IMR-90 (cell line): ENCODE results near the gene LZTS3. TPM values are rescaled to one million over a fixed set of nuclear protein-coding genes. Genes with fewer than 3 reads are reported as not detected.

Experiments
- ATAC-seq: fragments of 200-7000 bp; cut with Tn5 transposase; 2 replicates; pipeline ENCODE4 v1.9.1; 2020; ENCODE audit warnings: low read depth, mild to moderate bottlenecking, moderate library complexity
- BruUV-seq: library from RNA; stranded (reverse); fragments of 400-500 nt; replicated peaks from 2 replicates; lab custom pipeline; 2021; lab: Mats Ljungman, UMichigan
- CTCF ChIA-PET: fragments of 300-600 bp; formaldehyde crosslinking; extraction: SDS; loops from one replicate; lab custom pipeline; 2021; ENCODE audit warnings: antibody characterized with exemption; lab: Yijun Ruan, JAX
- POLR2A ChIA-PET: fragments of 300-600 bp; sonication (Branson Sonifier 250); formaldehyde crosslinking; loops from one replicate; lab custom pipeline; 2022; ENCODE audit warnings: antibody characterized with exemption; ENCODE audit not compliant: unreplicated experiment; lab: Charles Lee
- DNase-seq: peaks from one replicate; pipeline ENCODE4 v3.0.0; 2013
- H2AFZ ChIP-seq: replicated peaks from 2 replicates; pipeline ENCODE3; 2013; ENCODE audit warnings: low read length, mild to moderate bottlenecking; ENCODE audit not compliant: poor library complexity
- H2AK5ac ChIP-seq: 2 replicates; pipeline ENCODE4 v1.6.1; 2013; ENCODE audit warnings: low read depth, low read length, inconsistent platforms
- H2AK9ac ChIP-seq: replicated peaks from 2 replicates; pipeline ENCODE3; 2013; ENCODE audit warnings: mild to moderate bottlenecking, low read depth, low read length, moderate library complexity; ENCODE audit not compliant: poor library complexity
- H2BK120ac ChIP-seq: 2 replicates; pipeline ENCODE4 v1.6.1; 2013; ENCODE audit warnings: low read depth, low read length, inconsistent platforms
- H2BK15ac ChIP-seq: 3 replicates; pipeline ENCODE4 v1.6.1; 2013; ENCODE audit warnings: low read depth, low read length, inconsistent platforms
- H2BK20ac ChIP-seq: 2 replicates; pipeline ENCODE4 v1.6.1; 2013; ENCODE audit warnings: low read depth, mild to moderate bottlenecking, inconsistent platforms, low read length, moderate library complexity
- H2BK5ac ChIP-seq: 2 replicates; pipeline ENCODE4 v1.6.1; 2013; ENCODE audit warnings: mild to moderate bottlenecking, low read depth, low read length, inconsistent platforms; ENCODE audit not compliant: poor library complexity, severe bottlenecking
- H3K14ac ChIP-seq: replicated peaks from 2 replicates; pipeline ENCODE4 v1.6.1; 2013; ENCODE audit warnings: low read depth, low read length, inconsistent platforms
- H3K18ac ChIP-seq: 2 replicates; pipeline ENCODE4 v1.6.1; 2013; ENCODE audit warnings: low read depth, low read length, control low read depth
- H3K23ac ChIP-seq: 2 replicates; pipeline ENCODE4 v1.6.1; 2013; ENCODE audit warnings: low read depth, low read length, inconsistent platforms
- H3K27ac ChIP-seq: 2 replicates; pipeline ENCODE4 v1.5.1; 2013; ENCODE audit warnings: mild to moderate bottlenecking, control low read depth, low read length; ENCODE audit not compliant: insufficient read depth
- H3K27me3 ChIP-seq: 2 replicates; pipeline ENCODE4 v1.6.1; 2013; ENCODE audit warnings: low read length; ENCODE audit not compliant: control insufficient read depth, insufficient read depth
- H3K36me3 ChIP-seq: 2 replicates; pipeline ENCODE4 v1.6.1; 2013; ENCODE audit warnings: low read length, mixed read lengths; ENCODE audit not compliant: control insufficient read depth, insufficient read depth
- H3K4ac ChIP-seq: 2 replicates; pipeline ENCODE4 v1.6.1; 2013; ENCODE audit warnings: low read depth, low read length, inconsistent platforms
- H3K4me1 ChIP-seq: 2 replicates; pipeline ENCODE4 v1.6.1; 2013; ENCODE audit warnings: low read length, mixed read lengths; ENCODE audit not compliant: control insufficient read depth, insufficient read depth
- H3K4me2 ChIP-seq: 2 replicates; pipeline ENCODE4 v1.6.1; 2013; ENCODE audit warnings: low read depth, mild to moderate bottlenecking, control low read depth, low read length, moderate library complexity
- H3K4me3 ChIP-seq: 2 replicates; pipeline ENCODE4 v1.5.1; 2013; ENCODE audit warnings: low read depth, mild to moderate bottlenecking, control low read depth, low read length, moderate library complexity; ENCODE audit not compliant: insufficient read depth
- H3K56ac ChIP-seq: 2 replicates; pipeline ENCODE4 v1.6.1; 2013; ENCODE audit warnings: low read length, inconsistent platforms; ENCODE audit not compliant: insufficient read depth; ENCODE audit errors: extremely low read depth
- H3K79me1 ChIP-seq, 2 experiments: 2 replicates each; pipeline ENCODE4 v1.6.1; 2013; ENCODE audit warnings: low read length in 2 of 2, inconsistent platforms in 1 of 2, low read depth in 1 of 2
- H3K9ac ChIP-seq: 2 replicates; pipeline ENCODE4 v1.6.1; 2013; ENCODE audit warnings: low read depth, low read length, control low read depth
- H3K9me1 ChIP-seq: 2 replicates; pipeline ENCODE4 v1.6.1; 2013; ENCODE audit warnings: low read length, inconsistent platforms; ENCODE audit not compliant: insufficient read depth
- H3K9me3 ChIP-seq: 2 replicates; pipeline ENCODE4 v1.6.1; 2013; ENCODE audit warnings: low read length; ENCODE audit not compliant: control insufficient read depth, insufficient read depth
- H4K20me1 ChIP-seq: 2 replicates; pipeline ENCODE4 v1.6.1; 2013; ENCODE audit warnings: low read length, inconsistent platforms; ENCODE audit not compliant: insufficient read depth
- H4K5ac ChIP-seq: 2 replicates; pipeline ENCODE4 v1.6.1; 2013; ENCODE audit warnings: mild to moderate bottlenecking, low read depth, low read length, control low read depth
- H4K8ac ChIP-seq, 2 experiments: 2 replicates each; pipeline ENCODE4 v1.6.1; 2013; ENCODE audit warnings: low read depth in 2 of 2, low read length in 2 of 2, control low read depth in 1 of 2, inconsistent platforms in 1 of 2
- H4K91ac ChIP-seq: 2 replicates; pipeline ENCODE4 v1.6.1; 2013; ENCODE audit warnings: low read depth, low read length, inconsistent platforms; ENCODE audit not compliant: insufficient read depth
- CEBPB ChIP-seq: IDR thresholded peaks from 2 replicates; pipeline ENCODE4 v1.6.1; 2012; ENCODE audit warnings: low read depth, low read length, improper control_type of control experiment
- CHD1 ChIP-seq: IDR thresholded peaks from 2 replicates; pipeline ENCODE4 v1.6.1; 2012; ENCODE audit warnings: low read depth, low read length, improper control_type of control experiment
- FOS ChIP-seq: fragments of 150-350 bp; IDR thresholded peaks from 2 replicates; pipeline ENCODE4 v1.6.1; 2016; ENCODE audit warnings: low read depth, low read length
- MXI1 ChIP-seq: IDR thresholded peaks from 2 replicates; pipeline ENCODE4 v1.6.1; 2012; ENCODE audit warnings: low read depth, mild to moderate bottlenecking, low read length, moderate library complexity, borderline replicate concordance
- NFE2L2 ChIP-seq: fragments of 150-350 bp; IDR thresholded peaks from 2 replicates; pipeline ENCODE4 v1.6.1; 2016; ENCODE audit warnings: low read depth, mild to moderate bottlenecking, low read length
- POLR2A ChIP-seq: IDR thresholded peaks from 2 replicates; pipeline ENCODE4 v1.6.1; 2012; ENCODE audit warnings: mild to moderate bottlenecking, low read depth, low read length
- SMC3 ChIP-seq: fragments of 150-350 bp; IDR thresholded peaks from 2 replicates; pipeline ENCODE4 v1.6.1; 2016; ENCODE audit warnings: low read depth, mild to moderate bottlenecking, antibody characterized with exemption, low read length, moderate library complexity
- WGBS, 2 experiments: methylation state at CpG; one replicate each; pipeline versions ENCODE4 v1.1.5 to v1.1.7; 2013; ENCODE audit warnings: missing lambda C conversion rate in 2 of 2; ENCODE audit not compliant: insufficient read length in 1 of 2; ENCODE audit errors: extremely low coverage in 2 of 2; 5-methylcytosine and 5-hydroxymethylcytosine counted together
- dilution Hi-C: fragments of 300-500 bp; cut with HindIII; formaldehyde crosslinking; loops from one replicate; pipeline ENCODE4 v1.14.3; 2018; ENCODE audit warnings: low sequenced_read_pairs; ENCODE audit not compliant: unreplicated experiment
- in situ Hi-C: fragments of 300-500 bp; cut with MboI; formaldehyde crosslinking; loops from 3 replicates; pipeline ENCODE4 v1.14.3; 2019; ENCODE audit warnings: low sequenced_read_pairs, inconsistent platforms, mixed read lengths
- intact Hi-C: fragments of 100-400 bp; cut with micrococcal nuclease; formaldehyde crosslinking; loops from 2 replicates; pipeline ENCODE4 v1.10.0; 2022
- polyA plus RNA-seq, 3 experiments: library from polyadenylated mRNA; depleted of rRNA; stranded (reverse); fragments of >200 nt; gene quantifications; 2 replicates each; pipeline ENCODE4 v1.2.3, GENCODE V29; 2012; ENCODE audit warnings: low replicate concordance in 1 of 3
- total RNA-seq: library from RNA; depleted of rRNA; stranded (reverse); fragments of >200 nt; gene quantifications from 2 replicates; pipeline ENCODE4 v1.2.3, GENCODE V29; 2012
- TF ChIP-seq, protein P1 (sequence below): fragments of 150-350 bp; IDR thresholded peaks from 2 replicates; pipeline ENCODE4 v1.6.1; 2017; ENCODE audit warnings: mild to moderate bottlenecking, antibody characterized with exemption, low read length, low read depth
- TF ChIP-seq, protein P2 (sequence below): conservative IDR thresholded peaks from 2 replicates; pipeline ENCODE4 v1.5.1; 2012; ENCODE audit warnings: mild to moderate bottlenecking, low read depth, low read length, improper control_type of control experiment
- TF ChIP-seq, protein P3 (sequence below): fragments of 150-350 bp; IDR thresholded peaks from 2 replicates; pipeline ENCODE4 v1.6.1; 2016; ENCODE audit warnings: low read depth, mild to moderate bottlenecking, low read length, moderate library complexity, borderline replicate concordance

The LZTS3 gene
- total and polyA plus RNA-seq, 2 of the 4 experiments (the other 2 are of a cell fraction) = 1.4 to 3.2 TPM

DNA sequence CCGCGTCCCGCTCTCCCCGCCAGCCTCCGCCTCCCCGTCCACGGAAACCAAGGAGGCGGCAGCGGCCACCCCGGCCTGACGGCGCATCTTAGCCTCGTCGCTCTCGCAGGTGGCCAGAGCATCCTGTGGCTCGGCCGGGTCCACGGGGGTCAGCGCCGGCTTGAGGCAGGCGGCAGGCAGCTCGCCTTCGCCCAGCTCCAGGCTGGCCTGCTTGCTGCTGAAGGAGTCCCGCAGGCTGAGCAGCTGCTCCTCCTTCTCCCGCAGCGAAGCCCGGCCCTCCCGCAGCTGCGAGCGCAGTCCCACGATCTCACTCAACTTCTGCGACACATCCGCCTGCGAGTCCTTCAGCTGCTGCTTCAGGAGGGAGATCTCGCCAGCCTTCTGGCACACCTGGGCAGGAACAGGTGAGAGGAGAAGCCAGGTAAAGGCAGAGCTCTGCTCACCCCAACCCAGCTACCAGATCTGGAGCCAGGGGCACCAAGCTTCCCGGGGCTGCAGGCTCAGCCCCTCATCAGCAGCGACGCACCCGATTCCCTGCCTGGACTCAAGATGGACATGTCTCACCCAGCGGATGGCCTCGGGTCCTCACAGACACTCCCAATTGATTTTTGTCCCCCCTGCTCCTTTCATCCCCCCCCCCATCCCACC, 8.5 kb downstream of the LZTS3 start:
- Histone ChIP-seq H3K4me1 (peaks cover 5% of the 10 kb centered on the region; the same call in 1 of the 2 replicates), H3K4ac (no peak overlapping the region), H3K18ac (no peak overlapping the region), H2BK20ac (no peak overlapping the region), H3K9me1 (no peaks in the 10 kb centered on the region), H3K79me1 (no peaks in the 10 kb centered on the region), H4K5ac (no peak overlapping the region), H3K27ac (no peak overlapping the region), H3K9me3 (no peaks in the 10 kb centered on the region), H4K20me1 (no peaks in the 10 kb centered on the region), H3K4me3 (no peak overlapping the region), H2BK5ac (no peak overlapping the region), H3K9ac (no peak overlapping the region), H3K23ac (no peak overlapping the region), H3K14ac (no peak overlapping the region), H2BK15ac (no peak overlapping the region), H2AK9ac (peak overlapping the region; percentile 15), H4K8ac (peak overlapping the region in 1 of 2 experiments; percentile 42; a peak in 1 of 4 replicates), H3K56ac (no peak overlapping the region), H2AK5ac (no peak overlapping the region), H2BK120ac (no peak overlapping the region), H3K4me2 (no peak overlapping the region), H3K36me3 (no peaks in the 10 kb centered on the region), H4K91ac (no peak overlapping the region), H3K27me3 (peaks cover 15% of the 10 kb centered on the region), H2AFZ (peak overlapping the region; percentile 83)
- intact Hi-C loops = no loop called here
- dilution Hi-C loops = no loop called here
- no peak for TF ChIP-seq FOS
- no peak for TF ChIP-seq POLR2A
- TF ChIP-seq, protein P1, sequence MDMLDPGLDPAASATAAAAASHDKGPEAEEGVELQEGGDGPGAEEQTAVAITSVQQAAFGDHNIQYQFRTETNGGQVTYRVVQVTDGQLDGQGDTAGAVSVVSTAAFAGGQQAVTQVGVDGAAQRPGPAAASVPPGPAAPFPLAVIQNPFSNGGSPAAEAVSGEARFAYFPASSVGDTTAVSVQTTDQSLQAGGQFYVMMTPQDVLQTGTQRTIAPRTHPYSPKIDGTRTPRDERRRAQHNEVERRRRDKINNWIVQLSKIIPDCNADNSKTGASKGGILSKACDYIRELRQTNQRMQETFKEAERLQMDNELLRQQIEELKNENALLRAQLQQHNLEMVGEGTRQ = no peak
- TF ChIP-seq MXI1 = no peak
- TF ChIP-seq, protein P2, sequence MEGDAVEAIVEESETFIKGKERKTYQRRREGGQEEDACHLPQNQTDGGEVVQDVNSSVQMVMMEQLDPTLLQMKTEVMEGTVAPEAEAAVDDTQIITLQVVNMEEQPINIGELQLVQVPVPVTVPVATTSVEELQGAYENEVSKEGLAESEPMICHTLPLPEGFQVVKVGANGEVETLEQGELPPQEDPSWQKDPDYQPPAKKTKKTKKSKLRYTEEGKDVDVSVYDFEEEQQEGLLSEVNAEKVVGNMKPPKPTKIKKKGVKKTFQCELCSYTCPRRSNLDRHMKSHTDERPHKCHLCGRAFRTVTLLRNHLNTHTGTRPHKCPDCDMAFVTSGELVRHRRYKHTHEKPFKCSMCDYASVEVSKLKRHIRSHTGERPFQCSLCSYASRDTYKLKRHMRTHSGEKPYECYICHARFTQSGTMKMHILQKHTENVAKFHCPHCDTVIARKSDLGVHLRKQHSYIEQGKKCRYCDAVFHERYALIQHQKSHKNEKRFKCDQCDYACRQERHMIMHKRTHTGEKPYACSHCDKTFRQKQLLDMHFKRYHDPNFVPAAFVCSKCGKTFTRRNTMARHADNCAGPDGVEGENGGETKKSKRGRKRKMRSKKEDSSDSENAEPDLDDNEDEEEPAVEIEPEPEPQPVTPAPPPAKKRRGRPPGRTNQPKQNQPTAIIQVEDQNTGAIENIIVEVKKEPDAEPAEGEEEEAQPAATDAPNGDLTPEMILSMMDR = no peak
- TF ChIP-seq CEBPB = no peak
- TF ChIP-seq SMC3 = no peak
- TF ChIP-seq NFE2L2 = no peak
- no peak for TF ChIP-seq CHD1
- TF ChIP-seq, protein P3, sequence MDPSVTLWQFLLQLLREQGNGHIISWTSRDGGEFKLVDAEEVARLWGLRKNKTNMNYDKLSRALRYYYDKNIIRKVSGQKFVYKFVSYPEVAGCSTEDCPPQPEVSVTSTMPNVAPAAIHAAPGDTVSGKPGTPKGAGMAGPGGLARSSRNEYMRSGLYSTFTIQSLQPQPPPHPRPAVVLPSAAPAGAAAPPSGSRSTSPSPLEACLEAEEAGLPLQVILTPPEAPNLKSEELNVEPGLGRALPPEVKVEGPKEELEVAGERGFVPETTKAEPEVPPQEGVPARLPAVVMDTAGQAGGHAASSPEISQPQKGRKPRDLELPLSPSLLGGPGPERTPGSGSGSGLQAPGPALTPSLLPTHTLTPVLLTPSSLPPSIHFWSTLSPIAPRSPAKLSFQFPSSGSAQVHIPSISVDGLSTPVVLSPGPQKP = no peak
- in situ Hi-C loops = no loop called here
- CTCF ChIA-PET = no interaction called here
- BruUV-seq = no TSS peak
- DNase-seq (no peak), ATAC-seq (no peak)
- 77% methylated on average over 30 of the region's 41 CpGs; no CpG with 5 or more reads in 1 of the 2 experiments for WGBS, 2 experiments
- POLR2A ChIA-PET = no interaction called here
